ENCODE data around the gene NRAP.

NRAP gene

GRCh38 chr10:113620936-113621335, 42.9 kb downstream of the NRAP start:
- no peak for TF ChIP-seq NFIC (IDR thresholded peaks at IDR 0.05)
- no peak for TF ChIP-seq MAX (IDR thresholded peaks at IDR 0.05)
- TF ChIP-seq FOXM1 (IDR thresholded peaks at IDR 0.05; ENCODE audit: borderline replicate concordance, low read depth), result no peak
- TF ChIP-seq CREB1 (IDR thresholded peaks at IDR 0.05; ENCODE audit: low read depth), result no peak
- TF ChIP-seq TEAD4 (IDR thresholded peaks at IDR 0.05), result no peak
- no peak for TF ChIP-seq EP300 (IDR thresholded peaks at IDR 0.05; ENCODE audit: borderline replicate concordance)
- no peak for TF ChIP-seq CEBPB (IDR thresholded peaks at IDR 0.05)
- TF ChIP-seq ZBTB7A (IDR thresholded peaks at IDR 0.05; ENCODE audit: low read depth), result no peak
- TF ChIP-seq EGR1 (IDR thresholded peaks at IDR 0.05), result no peak
- no peak for TF ChIP-seq TAF1 (IDR thresholded peaks at IDR 0.05; ENCODE audit: low read depth)
- no peak for TF ChIP-seq REST (IDR thresholded peaks at IDR 0.05; ENCODE audit: low read depth)
- no peak for TF ChIP-seq YY1 (IDR thresholded peaks at IDR 0.05; ENCODE audit: low read depth)
- TF ChIP-seq RAD21 (IDR thresholded peaks at IDR 0.05; ENCODE audit: low read depth), result no peak
- no peak for TF ChIP-seq TCF12 (IDR thresholded peaks at IDR 0.05; ENCODE audit: low read depth)
- TF ChIP-seq USF1 (IDR thresholded peaks at IDR 0.05), result no peak

- no peak for TF ChIP-seq EGR1 (IDR thresholded peaks at IDR 0.05)
- no peak for TF ChIP-seq NFIC (IDR thresholded peaks at IDR 0.05)
- TF ChIP-seq ZBTB7A (IDR thresholded peaks at IDR 0.05; ENCODE audit: low read depth), result no peak
- TF ChIP-seq FOXM1 (IDR thresholded peaks at IDR 0.05; ENCODE audit: borderline replicate concordance, low read depth), result no peak
- TF ChIP-seq EP300 (IDR thresholded peaks at IDR 0.05; ENCODE audit: borderline replicate concordance), result no peak
- no peak for TF ChIP-seq REST (IDR thresholded peaks at IDR 0.05; ENCODE audit: low read depth)
- TF ChIP-seq USF1 (IDR thresholded peaks at IDR 0.05), result no peak
- TF ChIP-seq RAD21 (IDR thresholded peaks at IDR 0.05; ENCODE audit: low read depth), result no peak
- TF ChIP-seq TAF1 (IDR thresholded peaks at IDR 0.05; ENCODE audit: low read depth), result no peak
- no peak for TF ChIP-seq TEAD4 (IDR thresholded peaks at IDR 0.05)
- no peak for TF ChIP-seq CREB1 (IDR thresholded peaks at IDR 0.05; ENCODE audit: low read depth)
- no peak for TF ChIP-seq CEBPB (IDR thresholded peaks at IDR 0.05)
- TF ChIP-seq MAX (IDR thresholded peaks at IDR 0.05), result no peak
- no peak for TF ChIP-seq TCF12 (IDR thresholded peaks at IDR 0.05; ENCODE audit: low read depth)
- TF ChIP-seq YY1 (IDR thresholded peaks at IDR 0.05; ENCODE audit: low read depth), result no peak
Measured at GRCh38 chr10:113620511-113620910, 43.3 kb downstream of the NRAP start.

GRCh38 chr10:113619401-113619800, 44.4 kb downstream of the NRAP start:
- TF ChIP-seq ZBTB7A (IDR thresholded peaks at IDR 0.05; ENCODE audit: low read depth) (no peak), USF1 (IDR thresholded peaks at IDR 0.05) (no peak), TCF12 (IDR thresholded peaks at IDR 0.05; ENCODE audit: low read depth) (no peak), CEBPB (IDR thresholded peaks at IDR 0.05) (no peak), TEAD4 (IDR thresholded peaks at IDR 0.05) (no peak), NFIC (IDR thresholded peaks at IDR 0.05) (no peak), MAX (IDR thresholded peaks at IDR 0.05) (no peak), TAF1 (IDR thresholded peaks at IDR 0.05; ENCODE audit: low read depth) (no peak), YY1 (IDR thresholded peaks at IDR 0.05; ENCODE audit: low read depth) (no peak)

- no peak for TF ChIP-seq EGR1 (IDR thresholded peaks at IDR 0.05)
- TF ChIP-seq REST (IDR thresholded peaks at IDR 0.05; ENCODE audit: low read depth), result no peak
- TF ChIP-seq TAF1 (IDR thresholded peaks at IDR 0.05; ENCODE audit: low read depth), result no peak
- TF ChIP-seq RAD21 (IDR thresholded peaks at IDR 0.05; ENCODE audit: low read depth), result no peak
- no peak for TF ChIP-seq CEBPB (IDR thresholded peaks at IDR 0.05)
- no peak for TF ChIP-seq NFIC (IDR thresholded peaks at IDR 0.05)
- no peak for TF ChIP-seq CREB1 (IDR thresholded peaks at IDR 0.05; ENCODE audit: low read depth)
- no peak for TF ChIP-seq MAX (IDR thresholded peaks at IDR 0.05)
- TF ChIP-seq EP300 (IDR thresholded peaks at IDR 0.05; ENCODE audit: borderline replicate concordance), result no peak
- TF ChIP-seq USF1 (IDR thresholded peaks at IDR 0.05), result no peak
Measured at GRCh38 chr10:113618338-113618737, 45.5 kb downstream of the NRAP start.

All from Ishikawa (cell line).